ENCODE measurements around the gene KATNA1.

DNA sequence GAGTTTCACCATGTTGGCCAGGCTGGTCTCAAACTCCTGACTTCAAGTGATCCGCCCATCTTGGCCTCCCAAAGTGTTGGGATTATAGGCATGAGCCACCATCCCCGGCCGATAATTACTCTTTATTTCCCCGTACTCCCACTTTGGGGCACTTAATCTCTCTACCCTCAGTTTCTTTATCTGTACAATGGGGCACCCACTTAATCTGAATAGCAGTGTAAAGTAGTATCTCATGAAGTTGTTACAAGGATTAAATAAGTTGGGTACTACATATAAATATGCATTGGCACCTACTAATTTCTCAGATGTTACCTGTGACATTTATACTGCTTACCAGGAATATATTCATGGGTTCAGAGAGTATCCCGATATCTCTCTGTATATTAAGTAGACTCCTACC, 67.2 kb downstream of the KATNA1 start:
- TF ChIP-seq, protein P1, sequence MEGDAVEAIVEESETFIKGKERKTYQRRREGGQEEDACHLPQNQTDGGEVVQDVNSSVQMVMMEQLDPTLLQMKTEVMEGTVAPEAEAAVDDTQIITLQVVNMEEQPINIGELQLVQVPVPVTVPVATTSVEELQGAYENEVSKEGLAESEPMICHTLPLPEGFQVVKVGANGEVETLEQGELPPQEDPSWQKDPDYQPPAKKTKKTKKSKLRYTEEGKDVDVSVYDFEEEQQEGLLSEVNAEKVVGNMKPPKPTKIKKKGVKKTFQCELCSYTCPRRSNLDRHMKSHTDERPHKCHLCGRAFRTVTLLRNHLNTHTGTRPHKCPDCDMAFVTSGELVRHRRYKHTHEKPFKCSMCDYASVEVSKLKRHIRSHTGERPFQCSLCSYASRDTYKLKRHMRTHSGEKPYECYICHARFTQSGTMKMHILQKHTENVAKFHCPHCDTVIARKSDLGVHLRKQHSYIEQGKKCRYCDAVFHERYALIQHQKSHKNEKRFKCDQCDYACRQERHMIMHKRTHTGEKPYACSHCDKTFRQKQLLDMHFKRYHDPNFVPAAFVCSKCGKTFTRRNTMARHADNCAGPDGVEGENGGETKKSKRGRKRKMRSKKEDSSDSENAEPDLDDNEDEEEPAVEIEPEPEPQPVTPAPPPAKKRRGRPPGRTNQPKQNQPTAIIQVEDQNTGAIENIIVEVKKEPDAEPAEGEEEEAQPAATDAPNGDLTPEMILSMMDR (IDR thresholded peaks at IDR 0.05; ENCODE audit: insufficient read depth, low read length): no peak
- no peak for TF ChIP-seq POLR2AphosphoS5 (IDR thresholded peaks at IDR 0.05; ENCODE audit: low read depth)
